ENCODE data around the gene LRRIQ3.

LRRIQ3 gene

GRCh38 chr1:74107394-74107793 lies 90.6 kb downstream of the LRRIQ3 start:
- no peak for DNase-seq

GRCh38 chr1:74091371-74091770 lies 106.6 kb downstream of the LRRIQ3 start:
- DNase-seq = no peak

- no peak for DNase-seq
Observed at GRCh38 chr1:74083128-74083527, 114.8 kb downstream of the LRRIQ3 start.

GRCh38 chr1:74065081-74065480 lies 132.9 kb downstream of the LRRIQ3 start:
- DNase-seq = no peak

- DNase-seq = no peak
Observed at GRCh38 chr1:74057719-74058118, 140.3 kb downstream of the LRRIQ3 start.

- no peak for DNase-seq
Observed at GRCh38 chr1:74053407-74053806, 144.6 kb downstream of the LRRIQ3 start.

- DNase-seq = no peak
Observed at GRCh38 chr1:74050386-74050785, 147.6 kb downstream of the LRRIQ3 start.

GRCh38 chr1:74038042-74038441 lies 159.9 kb downstream of the LRRIQ3 start:
- DNase-seq = no peak

- no peak for DNase-seq
Observed at GRCh38 chr1:74012583-74012982, 185.4 kb downstream of the LRRIQ3 start.

- DNase-seq = no peak
Observed at GRCh38 chr1:74011736-74012135, 186.2 kb downstream of the LRRIQ3 start.

- no peak for DNase-seq
Observed at GRCh38 chr1:74010206-74010605, 187.8 kb downstream of the LRRIQ3 start.

- no peak for DNase-seq
Observed at GRCh38 chr1:74005533-74005932, 192.4 kb downstream of the LRRIQ3 start.

GRCh38 chr1:74003806-74004205 lies 194.2 kb downstream of the LRRIQ3 start:
- no peak for DNase-seq

- DNase-seq = no peak
Observed at GRCh38 chr1:73998348-73998959, 199.5 kb downstream of the LRRIQ3 start.

GRCh38 chr1:73980324-73981040 lies 217.5 kb downstream of the LRRIQ3 start:
- no peak for DNase-seq

GRCh38 chr1:73979684-73980083 lies 218.3 kb downstream of the LRRIQ3 start:
- DNase-seq = no peak

- no peak for DNase-seq
Observed at GRCh38 chr1:73978964-73979363, 219.0 kb downstream of the LRRIQ3 start.

All from stimulated activated naive CD4-positive, alpha-beta T cell treated with Interleukin-2 at 50 U/mL for 16 hours (primary cell).